Measurements from ENCODE around the gene LUC7L. TPM values are rescaled to one million over a fixed set of nuclear protein-coding genes. Genes with fewer than 3 reads are reported as not detected.
"Not testable (repeated sequence)": the region's sequence is repeated elsewhere in the genome, so short reads cannot be mapped to it uniquely, and the experiment has no call there.

The LUC7L gene
- total RNA-seq, 1 donor from 2014 or later = 87.9 TPM

GRCh38 chr16:255183-255582 lies 25.9 kb upstream of the LUC7L start:
- Mint-ChIP-seq H3K4me3 (no peak overlapping the region), H3K4me1 (peaks cover 23% of the 10 kb centered on the region), H3K27me3 (no peaks in the 10 kb centered on the region), H3K9me3 (no peaks in the 10 kb centered on the region), H3K27ac (peak overlapping the region; percentile 34), H3K36me3 (ENCODE audit: low read depth) (peaks cover 13% of the 10 kb centered on the region)
- intact Hi-C loops (cut with micrococcal nuclease) = no loop called here
- no peak for DNase-seq

DNA sequence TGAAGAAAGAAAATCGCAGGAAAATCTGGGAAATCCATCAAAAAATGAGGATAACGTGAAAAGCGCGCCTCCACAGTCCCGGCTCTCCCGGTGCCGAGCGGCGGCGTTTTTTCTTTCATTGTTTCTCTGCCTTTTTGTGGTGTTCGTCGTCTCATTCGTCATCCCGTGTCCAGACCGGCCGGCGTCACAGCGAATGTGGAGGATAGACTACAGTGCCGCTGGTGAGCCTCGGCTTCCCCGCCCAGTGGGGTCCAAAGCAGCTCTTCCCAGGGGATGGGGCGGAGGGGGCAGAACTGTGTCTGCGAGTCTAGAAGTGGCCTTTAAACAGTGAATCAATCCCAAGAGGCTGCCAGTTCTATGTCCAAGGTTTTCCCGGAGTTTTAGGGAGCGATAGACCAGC lies 25.2 kb upstream of the LUC7L start:
- no peaks in the 10 kb centered on the region for H3K9me3 Mint-ChIP-seq
- no peak for DNase-seq
- intact Hi-C loops (cut with micrococcal nuclease) = no loop called here
- no peak overlapping the region for H3K27ac Mint-ChIP-seq
- peaks cover 13% of the 10 kb centered on the region for H3K36me3 Mint-ChIP-seq (ENCODE audit: low read depth)
- H3K4me3 Mint-ChIP-seq = peak overlapping the region; percentile 50
- H3K4me1 Mint-ChIP-seq = peaks cover 23% of the 10 kb centered on the region
- H3K27me3 Mint-ChIP-seq = no peaks in the 10 kb centered on the region

DNA sequence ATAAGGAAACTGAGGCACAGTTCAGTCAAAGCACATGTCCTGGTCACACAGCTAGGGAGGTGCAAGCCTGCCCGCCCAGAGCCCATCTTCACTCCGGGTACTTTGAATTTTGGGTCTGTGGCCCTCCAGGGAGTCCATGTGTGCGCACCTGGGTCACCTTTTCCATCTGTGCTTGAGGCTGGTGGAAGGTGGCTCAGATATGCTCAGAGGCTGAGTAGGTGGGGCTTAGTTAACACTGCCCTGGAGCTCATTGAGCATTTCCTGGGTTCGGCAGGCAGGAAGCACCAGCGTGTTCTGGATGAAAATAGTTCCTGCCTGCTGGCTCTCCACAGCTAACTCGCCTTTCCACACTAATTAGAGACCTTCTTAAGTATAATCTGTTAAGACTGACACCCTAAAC lies 24.6 kb upstream of the LUC7L start:
- intact Hi-C loops (cut with micrococcal nuclease) = no loop called here
- DNase-seq = peak; percentile 66
- Mint-ChIP-seq H3K27ac (peak overlapping the region; percentile 41), H3K27me3 (no peaks in the 10 kb centered on the region), H3K9me3 (no peaks in the 10 kb centered on the region), H3K36me3 (ENCODE audit: low read depth) (peaks cover 13% of the 10 kb centered on the region), H3K4me3 (peak overlapping the region; percentile 50), H3K4me1 (peaks cover 23% of the 10 kb centered on the region)

DNA sequence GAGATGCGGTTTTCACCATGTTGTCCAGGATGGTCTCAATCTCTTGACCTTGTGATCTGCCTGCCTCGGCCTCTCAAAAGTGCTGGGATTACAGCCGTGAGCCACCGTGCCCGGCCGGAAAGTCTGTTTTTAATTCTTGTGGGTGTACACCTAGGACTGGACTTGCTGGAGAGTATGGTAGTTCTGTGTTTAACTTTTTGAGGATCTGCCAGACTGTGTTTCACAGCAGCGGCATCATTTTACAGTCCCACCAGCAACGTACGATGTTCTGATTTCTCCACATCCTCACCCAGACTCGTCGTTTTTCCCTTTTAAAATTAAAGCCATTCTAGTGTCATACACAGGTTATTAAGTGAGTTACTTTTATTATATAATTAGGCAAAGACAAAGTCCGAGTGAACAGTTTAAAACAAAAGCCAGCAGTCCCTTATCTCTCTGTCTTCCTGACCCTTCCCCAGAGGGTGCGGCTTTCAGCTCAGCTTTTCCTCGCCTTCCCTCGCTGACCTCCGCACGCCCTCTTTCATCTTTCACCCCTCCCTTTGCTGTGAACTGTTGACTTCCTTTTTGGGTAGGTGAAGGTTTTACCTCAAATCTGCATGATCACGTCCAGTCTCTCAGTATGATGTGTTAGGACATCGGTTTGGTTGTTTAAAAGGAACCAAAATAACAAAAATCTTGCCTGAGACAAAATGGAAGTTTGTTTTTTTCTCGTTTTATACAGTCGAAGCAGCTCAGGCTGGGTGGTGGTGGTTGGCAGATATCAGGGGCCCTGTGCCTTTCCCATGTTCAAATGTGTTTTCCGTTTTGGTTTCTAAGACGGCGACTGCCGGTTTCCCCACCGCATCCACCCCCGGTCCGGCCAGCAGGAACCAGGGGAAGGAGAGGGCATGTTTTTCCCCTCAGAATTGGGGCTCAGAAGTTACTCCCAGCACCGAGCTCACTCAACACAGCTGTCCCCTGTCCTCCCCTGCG lies 23.4 kb upstream of the LUC7L start:
- peak; percentile 77 for DNase-seq
- intact Hi-C loops (cut with micrococcal nuclease) = loop anchor here (1.0 kb wide), 1 partner anchor 17 kb away; no protein-coding TSS in a partner anchor
- Mint-ChIP-seq H3K27ac (peak overlapping the region; percentile 92), H3K4me1 (peaks cover 23% of the 10 kb centered on the region), H3K27me3 (no peaks in the 10 kb centered on the region), H3K9me3 (no peaks in the 10 kb centered on the region), H3K36me3 (ENCODE audit: low read depth) (peaks cover 13% of the 10 kb centered on the region), H3K4me3 (peak overlapping the region; percentile 83)

DNA sequence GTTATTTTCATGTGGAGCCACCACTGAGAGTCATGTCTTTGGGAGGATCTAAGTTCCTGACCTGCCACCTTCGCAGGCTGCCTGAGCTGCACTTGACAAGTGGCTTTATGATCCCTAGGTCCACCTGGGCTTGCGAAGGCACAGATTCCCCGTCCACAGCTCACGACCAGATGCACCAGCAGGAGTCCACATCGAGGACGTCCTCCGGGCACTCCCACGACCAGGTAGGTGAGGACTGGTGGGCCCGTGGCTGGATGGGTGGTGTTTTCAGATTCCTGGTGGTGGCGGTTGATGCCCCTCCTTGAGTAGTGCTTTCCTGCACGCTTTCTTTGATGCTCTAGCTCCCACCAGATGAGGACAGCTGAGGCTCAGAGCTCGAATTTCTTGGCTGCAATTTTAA lies 20.2 kb upstream of the LUC7L start:
- no peaks in the 10 kb centered on the region for H3K9me3 Mint-ChIP-seq
- intact Hi-C loops (cut with micrococcal nuclease) = no loop called here
- no peaks in the 10 kb centered on the region for H3K27me3 Mint-ChIP-seq
- H3K4me1 Mint-ChIP-seq = peaks cover 19% of the 10 kb centered on the region
- DNase-seq = no peak
- peaks cover 5% of the 10 kb centered on the region for H3K36me3 Mint-ChIP-seq (ENCODE audit: low read depth)
- H3K4me3 Mint-ChIP-seq = no peak overlapping the region
- no peak overlapping the region for H3K27ac Mint-ChIP-seq

GRCh38 chr16:247027-247426 lies 17.8 kb upstream of the LUC7L start:
- H3K4me1 Mint-ChIP-seq = peaks cover 4% of the 10 kb centered on the region
- no peaks in the 10 kb centered on the region for H3K9me3 Mint-ChIP-seq
- H3K27me3 Mint-ChIP-seq = no peaks in the 10 kb centered on the region
- H3K36me3 Mint-ChIP-seq (ENCODE audit: low read depth) = no peaks in the 10 kb centered on the region
- intact Hi-C loops (cut with micrococcal nuclease) = no loop called here
- no peak overlapping the region for H3K4me3 Mint-ChIP-seq
- no peak overlapping the region for H3K27ac Mint-ChIP-seq
- DNase-seq = no peak

DNA sequence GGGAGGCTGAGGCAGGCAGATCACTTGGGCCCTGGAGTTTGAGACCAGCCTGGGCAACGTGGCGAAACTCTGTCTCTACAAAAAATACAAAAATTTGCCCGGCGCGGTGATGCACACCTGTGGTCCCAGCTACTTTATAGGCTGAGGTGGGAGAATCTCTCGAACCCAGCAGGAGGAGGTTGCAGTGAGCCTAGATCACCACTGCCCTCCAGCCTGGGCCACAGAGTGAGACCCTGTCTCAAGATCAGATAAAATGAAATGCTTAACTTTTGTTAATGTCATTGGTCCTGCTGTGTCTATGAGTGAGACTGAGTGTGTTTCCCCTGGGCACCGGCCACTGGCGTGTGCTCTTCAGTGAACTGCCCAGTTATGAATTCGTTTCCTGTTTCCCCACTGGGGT lies 15.9 kb upstream of the LUC7L start:
- no peak for DNase-seq
- Mint-ChIP-seq H3K36me3 (ENCODE audit: low read depth) (no peaks in the 10 kb centered on the region), H3K27ac (no peak overlapping the region), H3K4me1 (peaks cover 3% of the 10 kb centered on the region), H3K9me3 (no peaks in the 10 kb centered on the region), H3K4me3 (no peak overlapping the region), H3K27me3 (no peaks in the 10 kb centered on the region)
- intact Hi-C loops (cut with micrococcal nuclease) = no loop called here

GRCh38 chr16:243348-243747 lies 14.1 kb upstream of the LUC7L start:
- Mint-ChIP-seq H3K9me3 (no peaks in the 10 kb centered on the region), H3K4me3 (no peak overlapping the region), H3K4me1 (peaks cover 7% of the 10 kb centered on the region), H3K27ac (no peak overlapping the region), H3K27me3 (peaks cover 4% of the 10 kb centered on the region), H3K36me3 (ENCODE audit: low read depth) (no peaks in the 10 kb centered on the region)
- no peak for DNase-seq
- intact Hi-C loops (cut with micrococcal nuclease) = no loop called here

GRCh38 chr16:242281-242680 lies 13.0 kb upstream of the LUC7L start:
- no peaks in the 10 kb centered on the region for H3K36me3 Mint-ChIP-seq (ENCODE audit: low read depth)
- H3K27ac Mint-ChIP-seq = no peak overlapping the region
- H3K4me1 Mint-ChIP-seq = peaks cover 9% of the 10 kb centered on the region
- H3K27me3 Mint-ChIP-seq = peaks cover 4% of the 10 kb centered on the region
- H3K9me3 Mint-ChIP-seq = no peaks in the 10 kb centered on the region
- intact Hi-C loops (cut with micrococcal nuclease) = no loop called here
- H3K4me3 Mint-ChIP-seq = no peak overlapping the region
- no peak for DNase-seq

- no peaks in the 10 kb centered on the region for H3K9me3 Mint-ChIP-seq
- intact Hi-C loops (cut with micrococcal nuclease) = no loop called here
- no peak overlapping the region for H3K27ac Mint-ChIP-seq
- no peak overlapping the region for H3K4me3 Mint-ChIP-seq
- no peak for DNase-seq
- no peaks in the 10 kb centered on the region for H3K36me3 Mint-ChIP-seq (ENCODE audit: low read depth)
- peaks cover 4% of the 10 kb centered on the region for H3K27me3 Mint-ChIP-seq
- peaks cover 13% of the 10 kb centered on the region for H3K4me1 Mint-ChIP-seq
Measured at GRCh38 chr16:240559-240958, 11.3 kb upstream of the LUC7L start.

DNA sequence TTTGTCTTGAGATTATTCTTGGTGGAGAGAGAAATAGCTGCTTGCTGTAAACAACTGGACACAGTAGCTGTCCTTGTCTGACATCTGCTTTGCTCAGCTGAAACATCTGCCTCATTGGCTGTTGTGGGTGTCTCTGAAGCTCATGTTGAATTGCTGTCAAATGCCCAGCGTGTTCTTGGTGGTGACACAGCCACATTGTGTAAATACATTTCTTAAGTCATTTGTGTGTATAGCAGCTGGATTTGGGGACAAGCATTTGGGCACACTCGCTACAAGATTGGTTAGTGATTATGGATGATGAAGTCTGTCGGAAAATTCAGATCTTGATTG lies 10.7 kb upstream of the LUC7L start:
- DNase-seq = no peak
- H3K27ac Mint-ChIP-seq = no peak overlapping the region
- H3K4me3 Mint-ChIP-seq = no peak overlapping the region
- peaks cover 3% of the 10 kb centered on the region for H3K36me3 Mint-ChIP-seq (ENCODE audit: low read depth)
- H3K4me1 Mint-ChIP-seq = peaks cover 19% of the 10 kb centered on the region
- intact Hi-C loops (cut with micrococcal nuclease) = no loop called here
- no peaks in the 10 kb centered on the region for H3K9me3 Mint-ChIP-seq
- peaks cover 4% of the 10 kb centered on the region for H3K27me3 Mint-ChIP-seq

GRCh38 chr16:234468-235305 lies 5.4 kb upstream of the LUC7L start, which contains the start of gene FAM234A:
Gene FAM234A (plus strand): TSS chr16:234821. CDS start chr16:254414, 19,593 bp downstream.
- peak; percentile 98 for DNase-seq
- Mint-ChIP-seq H3K4me1 (peaks cover 18% of the 10 kb centered on the region), H3K4me3 (peak within 1 kb of the TSS; percentile 99), H3K9me3 (no peaks in the 10 kb centered on the region), H3K27me3 (peaks cover under 1% of the 10 kb centered on the region), H3K27ac (peak within 1 kb of the TSS; percentile 99), H3K36me3 (ENCODE audit: low read depth) (peaks cover 3% of the 10 kb centered on the region)
- intact Hi-C loops (cut with micrococcal nuclease) = loop anchor here (1.0 to 2.0 kb wide), 3 partner anchors 18 to 118 kb away; partner anchors contain the start of gene AXIN1

DNA sequence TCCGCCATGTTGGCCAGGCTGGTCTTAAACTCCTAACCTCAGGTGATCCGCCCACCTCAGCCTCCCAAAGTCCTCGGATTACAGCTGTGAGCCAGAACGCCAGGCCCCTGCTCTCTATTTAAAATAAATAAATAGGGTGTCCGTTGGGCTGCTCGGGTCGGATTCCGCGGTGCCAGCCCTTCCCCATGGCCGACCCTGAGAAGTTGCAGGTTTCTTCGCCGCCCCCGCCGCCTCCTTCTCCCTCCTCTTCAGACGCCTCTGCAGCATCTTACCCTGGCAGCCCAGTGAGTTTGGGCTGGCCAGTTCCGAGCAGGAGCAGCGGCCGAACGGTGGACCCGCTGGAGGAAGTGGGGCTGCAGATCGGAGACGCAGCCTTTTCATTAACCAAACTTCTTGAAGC lies 1.7 kb upstream of the LUC7L start:
- no peaks in the 10 kb centered on the region for H3K9me3 Mint-ChIP-seq
- intact Hi-C loops (cut with micrococcal nuclease) = no loop called here
- peaks cover 32% of the 10 kb centered on the region for H3K4me1 Mint-ChIP-seq
- H3K27ac Mint-ChIP-seq = no peak overlapping the region
- no peak overlapping the region for H3K4me3 Mint-ChIP-seq
- H3K27me3 Mint-ChIP-seq = no peaks in the 10 kb centered on the region
- no peak for DNase-seq
- H3K36me3 Mint-ChIP-seq (ENCODE audit: low read depth) = peaks cover 27% of the 10 kb centered on the region

GRCh38 chr16:230351-230750 lies 1.1 kb upstream of the LUC7L start:
- H3K9me3 Mint-ChIP-seq; H3K27me3 Mint-ChIP-seq; H3K4me3 Mint-ChIP-seq; intact Hi-C loops (cut with micrococcal nuclease); H3K27ac Mint-ChIP-seq; DNase-seq: not testable (repeated sequence)
- Mint-ChIP-seq H3K36me3 (ENCODE audit: low read depth) (peaks cover 32% of the 10 kb centered on the region), H3K4me1 (peaks cover 29% of the 10 kb centered on the region)
